OCI-LY7 (cell line): ENCODE results near the gene INSIG1. TPM values are rescaled to one million over a fixed set of nuclear protein-coding genes. Genes with fewer than 3 reads are reported as not detected.

Experiments
- BruUV-seq: library from RNA; stranded (reverse); fragments of 400-500 nt; replicated peaks from 2 replicates; lab custom pipeline; 2021; lab: Mats Ljungman, UMichigan
- CTCF ChIA-PET: fragments of 300-600 bp; sonication (Branson Sonifier 250); formaldehyde crosslinking; loops from one replicate; lab custom pipeline; 2022; ENCODE audit warnings: antibody characterized with exemption; ENCODE audit not compliant: unreplicated experiment; lab: Charles Lee
- POLR2A ChIA-PET: fragments of 300-600 bp; sonication (Branson Sonifier 250); formaldehyde crosslinking; loops from one replicate; lab custom pipeline; 2022; ENCODE audit warnings: antibody characterized with exemption; lab: Charles Lee
- DNase-seq: peaks from one replicate; pipeline ENCODE4 v3.0.0-alpha.2; 2015; ENCODE audit warnings: low spot score
- H2AFZ ChIP-seq: fragments of 200-600 bp; sonication (generic), shearing (Covaris generic); 2 replicates; pipeline ENCODE4 v1.6.1; 2014; ENCODE audit warnings: mild to moderate bottlenecking, antibody characterized with exemption, low read length, moderate library complexity
- H3K27ac ChIP-seq: fragments of 200-600 bp; sonication (generic); 2 replicates; pipeline ENCODE4 v1.5.1; 2014; ENCODE audit warnings: mixed run types, low read depth, mild to moderate bottlenecking, moderate library complexity, low read length, inconsistent platforms; ENCODE audit not compliant: poor library complexity, severe bottlenecking
- H3K36me3 ChIP-seq: fragments of 200-600 bp; sonication (generic); 2 replicates; pipeline ENCODE4 v1.6.1; 2014; ENCODE audit warnings: mild to moderate bottlenecking, antibody characterized with exemption, low read length, moderate library complexity, mixed read lengths; ENCODE audit not compliant: insufficient read depth
- H3K4me1 ChIP-seq: fragments of 200-600 bp; sonication (generic); 2 replicates; pipeline ENCODE4 v1.5.1; 2014; ENCODE audit warnings: mild to moderate bottlenecking, low read length; ENCODE audit not compliant: insufficient read depth, poor library complexity, severe bottlenecking
- H3K4me2 ChIP-seq: fragments of 200-600 bp; sonication (generic); 2 replicates; pipeline ENCODE4 v1.6.1; 2014; ENCODE audit warnings: mild to moderate bottlenecking, low read length
- H3K4me3 ChIP-seq: fragments of 200-600 bp; sonication (generic); 2 replicates; pipeline ENCODE4 v1.5.1; 2014; ENCODE audit warnings: mild to moderate bottlenecking, low read depth, low read length; ENCODE audit not compliant: poor library complexity, severe bottlenecking
- H3K79me2 ChIP-seq: fragments of 200-600 bp; sonication (generic); 2 replicates; pipeline ENCODE4 v1.6.1; 2016; ENCODE audit warnings: low read depth, mild to moderate bottlenecking, low read length, moderate library complexity, mixed read lengths; ENCODE audit not compliant: insufficient read depth
- H3K9me2 ChIP-seq: fragments of 200-600 bp; sonication (generic); 2 replicates; pipeline ENCODE4 v1.6.1; 2016; ENCODE audit warnings: mild to moderate bottlenecking, low read length, mixed read lengths; ENCODE audit not compliant: insufficient read depth
- H3K9me3 ChIP-seq: fragments of 200-600 bp; sonication (generic); 2 replicates; pipeline ENCODE4 v1.6.1; 2014; ENCODE audit warnings: mild to moderate bottlenecking, mixed run types, low read length, mixed read lengths
- H4K20me1 ChIP-seq: fragments of 200-600 bp; sonication (generic); 2 replicates; pipeline ENCODE4 v1.6.1; 2014; ENCODE audit warnings: mild to moderate bottlenecking, antibody characterized with exemption, low read length, moderate library complexity, mixed read lengths; ENCODE audit not compliant: insufficient read depth
- EZH2phosphoT487 ChIP-seq: fragments of 200-600 bp; sonication (generic); IDR thresholded peaks from 2 replicates; pipeline ENCODE4 v1.6.1; 2018; ENCODE audit warnings: low read depth, borderline replicate concordance, mild to moderate bottlenecking, mixed run types, antibody characterized with exemption, low read length, moderate library complexity, mixed read lengths
- intact Hi-C: fragments of 100-400 bp; cut with micrococcal nuclease; formaldehyde crosslinking; loops from one replicate; pipeline ENCODE4 v1.10.0; 2022; ENCODE audit not compliant: unreplicated experiment
- total RNA-seq, 2 experiments: library from RNA; depleted of rRNA in 1 of 2; stranded (reverse); fragments of >200 nt in 1 of 2; shearing (Covaris generic) in 1 of 2; gene quantifications; 2 replicates each; pipeline ENCODE4 v1.2.3, GENCODE V29; 2014 to 2022
- TF ChIP-seq, protein P1 (sequence below): fragments of 200-600 bp; sonication (generic); conservative IDR thresholded peaks from 2 replicates; pipeline ENCODE4 v1.5.1; 2014; ENCODE audit warnings: mild to moderate bottlenecking, antibody characterized with exemption, low read length, moderate library complexity, mixed read lengths

INSIG1 gene
- total RNA-seq, 2 experiments from 2014 or later = 122 to 164 TPM

DNA sequence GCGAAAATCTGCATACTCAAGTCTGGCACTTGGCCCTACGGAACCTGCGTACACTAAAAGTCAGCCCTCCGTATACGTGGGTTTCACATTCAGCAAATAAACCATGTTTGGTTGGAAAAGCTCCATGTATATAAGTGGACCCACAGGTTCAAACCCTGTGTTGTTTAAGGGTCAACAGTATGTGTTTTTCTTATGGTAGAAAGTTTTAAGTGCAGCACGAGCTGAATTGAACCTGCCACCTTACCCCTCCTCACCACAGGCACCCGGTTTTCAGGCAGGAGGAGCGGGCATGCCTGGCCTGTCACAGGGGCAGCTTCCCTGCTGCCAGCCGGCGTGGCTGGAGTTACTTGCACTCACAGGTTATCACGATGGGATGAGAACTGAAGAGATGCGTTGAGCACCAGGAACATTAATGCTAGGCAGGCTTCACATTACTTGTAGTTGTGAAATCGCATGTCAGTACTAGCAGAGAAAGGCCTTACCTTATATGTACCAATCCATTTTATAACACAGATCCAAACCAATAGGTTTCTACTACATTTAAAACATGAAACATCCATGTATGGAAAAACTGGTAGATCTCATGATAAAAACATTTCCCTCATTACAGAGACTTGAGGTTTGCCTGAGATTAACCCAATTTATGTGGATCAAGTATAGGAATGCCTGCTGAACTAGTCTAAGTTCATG is 12.9 kb downstream of the INSIG1 start:
- no peaks in the 10 kb centered on the region for H3K79me2 ChIP-seq
- H3K4me3 ChIP-seq = no peak overlapping the region
- no peak overlapping the region for H3K4me2 ChIP-seq
- intact Hi-C loops = no loop called here
- no peak for DNase-seq
- no peaks in the 10 kb centered on the region for H3K4me1 ChIP-seq
- H4K20me1 ChIP-seq = peaks cover 13% of the 10 kb centered on the region; the same call in 1 of the 2 replicates
- TF ChIP-seq EZH2phosphoT487 = no peak
- TF ChIP-seq, protein P1, sequence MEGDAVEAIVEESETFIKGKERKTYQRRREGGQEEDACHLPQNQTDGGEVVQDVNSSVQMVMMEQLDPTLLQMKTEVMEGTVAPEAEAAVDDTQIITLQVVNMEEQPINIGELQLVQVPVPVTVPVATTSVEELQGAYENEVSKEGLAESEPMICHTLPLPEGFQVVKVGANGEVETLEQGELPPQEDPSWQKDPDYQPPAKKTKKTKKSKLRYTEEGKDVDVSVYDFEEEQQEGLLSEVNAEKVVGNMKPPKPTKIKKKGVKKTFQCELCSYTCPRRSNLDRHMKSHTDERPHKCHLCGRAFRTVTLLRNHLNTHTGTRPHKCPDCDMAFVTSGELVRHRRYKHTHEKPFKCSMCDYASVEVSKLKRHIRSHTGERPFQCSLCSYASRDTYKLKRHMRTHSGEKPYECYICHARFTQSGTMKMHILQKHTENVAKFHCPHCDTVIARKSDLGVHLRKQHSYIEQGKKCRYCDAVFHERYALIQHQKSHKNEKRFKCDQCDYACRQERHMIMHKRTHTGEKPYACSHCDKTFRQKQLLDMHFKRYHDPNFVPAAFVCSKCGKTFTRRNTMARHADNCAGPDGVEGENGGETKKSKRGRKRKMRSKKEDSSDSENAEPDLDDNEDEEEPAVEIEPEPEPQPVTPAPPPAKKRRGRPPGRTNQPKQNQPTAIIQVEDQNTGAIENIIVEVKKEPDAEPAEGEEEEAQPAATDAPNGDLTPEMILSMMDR = no peak
- H3K9me2 ChIP-seq = no peaks in the 10 kb centered on the region
- H3K9me3 ChIP-seq = no peaks in the 10 kb centered on the region
- no TSS peak for BruUV-seq
- ChIA-PET POLR2A (no interaction called here), CTCF (no interaction called here)
- H3K27ac ChIP-seq = no peak overlapping the region
- H2AFZ ChIP-seq = no peak overlapping the region
- H3K36me3 ChIP-seq = peaks cover 55% of the 10 kb centered on the region

DNA sequence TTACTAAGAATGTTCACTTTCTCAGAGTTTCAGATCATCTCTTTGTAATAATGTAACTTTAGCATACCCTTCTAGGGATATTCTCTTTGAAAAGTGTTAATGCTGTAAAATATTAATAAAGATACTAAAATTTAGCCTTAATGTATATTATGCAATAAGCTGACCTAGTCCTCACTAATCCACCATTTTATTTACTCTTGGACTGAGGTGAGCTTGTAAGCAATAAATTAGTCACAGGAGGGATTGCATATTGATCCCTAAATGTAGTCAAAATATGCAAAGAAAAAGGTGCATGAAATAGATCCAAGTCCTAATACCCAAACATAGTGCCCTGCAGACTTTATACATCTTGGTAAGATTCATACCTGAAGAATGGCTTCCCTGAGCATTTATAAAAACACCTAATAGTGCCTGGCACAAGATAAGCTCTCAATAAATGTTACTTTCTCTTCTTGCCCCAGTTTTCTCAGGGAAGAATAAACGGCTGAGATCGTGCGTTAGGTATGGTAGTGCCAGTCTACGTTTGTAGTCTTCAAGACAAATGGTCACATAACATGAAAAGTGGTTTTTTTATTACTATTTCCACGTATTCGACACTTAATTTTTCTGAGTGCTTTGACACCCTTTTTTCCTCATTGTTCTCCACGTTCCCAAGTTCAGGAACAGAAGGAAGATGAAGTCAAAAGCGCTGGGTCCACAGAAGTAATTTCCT is 14.3 kb downstream of the INSIG1 start:
- no peaks in the 10 kb centered on the region for H3K4me1 ChIP-seq
- peaks cover 41% of the 10 kb centered on the region for H3K36me3 ChIP-seq
- H2AFZ ChIP-seq = no peak overlapping the region
- no peak for TF ChIP-seq EZH2phosphoT487
- TF ChIP-seq, protein P1 = no peak
- no TSS peak for BruUV-seq
- H3K4me2 ChIP-seq = no peak overlapping the region
- H3K9me2 ChIP-seq = no peaks in the 10 kb centered on the region
- no peaks in the 10 kb centered on the region for H3K9me3 ChIP-seq
- no peak overlapping the region for H3K27ac ChIP-seq
- H4K20me1 ChIP-seq = peaks cover 6% of the 10 kb centered on the region; the same call in 1 of the 2 replicates
- DNase-seq = no peak
- intact Hi-C loops = no loop called here
- POLR2A ChIA-PET = interaction anchor here (1.6 kb wide), 1 partner anchor 13 kb away, joined by 4 read pairs; no protein-coding TSS in a partner anchor
- H3K79me2 ChIP-seq = no peaks in the 10 kb centered on the region
- no peak overlapping the region for H3K4me3 ChIP-seq
- CTCF ChIA-PET = interaction anchor here (1.2 kb wide), 1 partner anchor 33 kb away, joined by 4 read pairs; no protein-coding TSS in a partner anchor
